Fibroblast of gingiva (primary cell): ENCODE measurements around the gene PLEK2.

Experiments used
- DNase-seq: peaks from one replicate; pipeline ENCODE4 v3.0.0-alpha.2; 2011; ENCODE audit warnings: low read depth

Gene PLEK2

GRCh38 chr14:67397536-67397935, 14.4 kb downstream of the PLEK2 start:
- no peak for DNase-seq

- DNase-seq = no peak
Measured at GRCh38 chr14:67396381-67396970, 15.5 kb downstream of the PLEK2 start.

- no peak for DNase-seq
Measured at GRCh38 chr14:67395876-67396189, 16.1 kb downstream of the PLEK2 start.

- DNase-seq = no peak
Measured at GRCh38 chr14:67395086-67395875, 16.7 kb downstream of the PLEK2 start.

- DNase-seq = no peak
Measured at GRCh38 chr14:67393689-67394088, 18.3 kb downstream of the PLEK2 start.

GRCh38 chr14:67392800-67393199, 19.2 kb downstream of the PLEK2 start:
- DNase-seq = no peak

GRCh38 chr14:67392123-67392522, 19.8 kb downstream of the PLEK2 start:
- DNase-seq = no peak

GRCh38 chr14:67391268-67391667, 20.7 kb downstream of the PLEK2 start:
- DNase-seq = no peak

GRCh38 chr14:67389811-67390534, 22.0 kb downstream of the PLEK2 start:
- no peak for DNase-seq

GRCh38 chr14:67389275-67389674, 22.7 kb downstream of the PLEK2 start:
- no peak for DNase-seq

GRCh38 chr14:67387195-67387594, 24.8 kb downstream of the PLEK2 start:
- DNase-seq = no peak

- DNase-seq = no peak
Measured at GRCh38 chr14:67385618-67386017, 26.3 kb downstream of the PLEK2 start.

GRCh38 chr14:67385120-67385519, 26.8 kb downstream of the PLEK2 start:
- DNase-seq = no peak

GRCh38 chr14:67377916-67378315, 34.0 kb downstream of the PLEK2 start:
- DNase-seq = no peak

- no peak for DNase-seq
Measured at GRCh38 chr14:67373347-67373746, 38.6 kb downstream of the PLEK2 start.

GRCh38 chr14:67372833-67373232, 39.1 kb downstream of the PLEK2 start:
- DNase-seq = no peak

- no peak for DNase-seq
Measured at GRCh38 chr14:67371247-67372148, 40.5 kb downstream of the PLEK2 start.

- DNase-seq = no peak
Measured at GRCh38 chr14:67370830-67371229, 41.1 kb downstream of the PLEK2 start.

GRCh38 chr14:67365476-67365875, 46.5 kb downstream of the PLEK2 start:
- no peak for DNase-seq

- DNase-seq = no peak
Measured at GRCh38 chr14:67360470-67361206, 51.3 kb downstream of the PLEK2 start.

- DNase-seq = peak; percentile 100
Measured at GRCh38 chr14:67359775-67360469, 52.0 kb downstream of the PLEK2 start, which contains the start of the genes ATP6V1D and EIF2S1. ATP6V1D (minus strand) TSS chr14:67359804; CDS start chr14:67359698, 106 bp downstream. EIF2S1 (plus strand) TSS chr14:67360328; CDS start chr14:67364768, 4,440 bp downstream.
